Activated CD8-positive, alpha-beta memory T cell treated with anti-CD3 and anti-CD28 coated beads for 36 hours (primary cell): ENCODE results near the gene P3H2. TPM values are rescaled to one million over a fixed set of nuclear protein-coding genes. Genes with fewer than 3 reads are reported as not detected.
"Not testable (repeated sequence)": the region's sequence is repeated elsewhere in the genome, so short reads cannot be mapped to it uniquely, and the experiment has no call there.

ENCODE experiments used
- CTCF ChIA-PET: fragments of 350-600 bp; sonication (Branson Sonifier 250); formaldehyde crosslinking; loops from one replicate; lab custom pipeline; 2021; ENCODE audit warnings: antibody characterized with exemption; lab: Charles Lee
- POLR2A ChIA-PET: fragments of 350-600 bp; sonication (Branson Sonifier 250); formaldehyde crosslinking; loops from one replicate; lab custom pipeline; 2021; ENCODE audit warnings: antibody characterized with exemption; lab: Charles Lee
- total RNA-seq, 2 experiments: library from RNA; stranded (reverse); gene quantifications; one replicate each; pipeline ENCODE4 v1.2.3, GENCODE V29; 2021

The P3H2 gene
- total RNA-seq, 2 experiments from 2014 or later, result not detected

DNA sequence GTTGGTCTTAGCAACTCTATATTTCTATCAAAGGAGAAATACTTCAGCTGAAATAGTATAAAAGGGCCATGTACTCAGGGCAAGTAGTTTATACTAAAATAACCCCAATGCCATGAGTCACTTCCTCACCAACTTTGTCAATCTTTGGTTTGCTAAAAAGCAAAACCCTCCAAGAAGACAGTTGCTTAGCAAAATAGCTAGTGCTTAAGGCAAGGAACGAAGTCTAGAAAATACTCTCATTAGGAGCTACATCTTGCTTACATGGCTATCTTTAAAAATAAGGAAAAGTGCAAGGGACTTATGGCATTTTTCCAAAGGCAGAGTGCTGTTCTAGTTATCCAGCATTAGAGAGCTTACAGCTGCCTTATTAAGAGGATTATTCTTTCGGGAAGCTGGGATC, 28.4 kb downstream of the P3H2 start:
- CTCF ChIA-PET, result no interaction called here
- POLR2A ChIA-PET, result no interaction called here

GRCh38 chr3:190089711-190090110, 31.0 kb downstream of the P3H2 start:
- ChIA-PET CTCF (no interaction called here), POLR2A (no interaction called here)

- ChIA-PET CTCF (no interaction called here), POLR2A (no interaction called here)
These were observed 31.8 kb downstream of the P3H2 start for GRCh38 chr3:190088890-190089289.

DNA sequence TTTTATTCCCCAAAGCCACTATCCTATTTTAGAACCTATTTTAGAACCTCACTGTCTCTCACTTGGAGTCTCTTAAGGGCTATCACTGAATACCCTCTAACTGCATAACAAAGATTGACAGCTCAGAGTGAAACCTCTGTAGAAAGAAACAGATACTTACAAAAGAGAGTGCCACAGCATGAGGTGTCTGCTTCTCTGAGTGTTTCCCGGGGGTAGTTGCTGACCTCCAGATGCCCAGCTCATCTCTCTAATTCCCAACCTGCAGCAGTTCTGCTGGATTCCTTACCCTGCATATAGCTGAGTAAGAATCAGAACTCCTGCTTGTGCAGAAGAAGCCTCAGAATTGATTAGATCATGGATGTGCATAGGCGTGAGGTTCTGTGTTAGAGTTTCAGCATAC, 34.5 kb downstream of the P3H2 start:
- CTCF ChIA-PET, result no interaction called here
- POLR2A ChIA-PET, result no interaction called here

GRCh38 chr3:190084983-190085382, 35.7 kb downstream of the P3H2 start:
- ChIA-PET POLR2A (no interaction called here), CTCF (no interaction called here)

- POLR2A ChIA-PET, result no interaction called here
- CTCF ChIA-PET, result no interaction called here
These were observed 37.1 kb downstream of the P3H2 start for GRCh38 chr3:190083635-190084034.

DNA sequence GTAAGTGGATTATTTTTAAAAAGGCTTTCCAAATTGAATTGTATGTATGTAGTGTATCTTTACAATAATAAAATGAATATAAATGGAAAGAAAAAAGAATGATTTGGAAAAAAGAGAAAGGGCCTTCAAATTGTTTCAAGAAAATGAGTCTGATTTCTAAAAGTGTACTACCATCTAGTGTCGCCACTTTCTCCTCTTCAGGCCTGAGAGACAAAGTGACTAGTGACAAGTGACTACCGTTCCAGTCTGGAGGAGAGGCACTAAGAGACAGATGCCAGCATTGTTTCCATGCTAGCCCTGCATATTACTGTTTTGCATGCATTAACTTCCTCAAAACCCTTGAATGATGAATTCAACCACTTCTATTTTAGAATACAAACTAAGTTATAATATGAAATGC, 39.3 kb downstream of the P3H2 start:
- ChIA-PET POLR2A (no interaction called here), CTCF (no interaction called here)

GRCh38 chr3:190079173-190079572, 41.5 kb downstream of the P3H2 start:
- POLR2A ChIA-PET, CTCF ChIA-PET: not testable (repeated sequence)

DNA sequence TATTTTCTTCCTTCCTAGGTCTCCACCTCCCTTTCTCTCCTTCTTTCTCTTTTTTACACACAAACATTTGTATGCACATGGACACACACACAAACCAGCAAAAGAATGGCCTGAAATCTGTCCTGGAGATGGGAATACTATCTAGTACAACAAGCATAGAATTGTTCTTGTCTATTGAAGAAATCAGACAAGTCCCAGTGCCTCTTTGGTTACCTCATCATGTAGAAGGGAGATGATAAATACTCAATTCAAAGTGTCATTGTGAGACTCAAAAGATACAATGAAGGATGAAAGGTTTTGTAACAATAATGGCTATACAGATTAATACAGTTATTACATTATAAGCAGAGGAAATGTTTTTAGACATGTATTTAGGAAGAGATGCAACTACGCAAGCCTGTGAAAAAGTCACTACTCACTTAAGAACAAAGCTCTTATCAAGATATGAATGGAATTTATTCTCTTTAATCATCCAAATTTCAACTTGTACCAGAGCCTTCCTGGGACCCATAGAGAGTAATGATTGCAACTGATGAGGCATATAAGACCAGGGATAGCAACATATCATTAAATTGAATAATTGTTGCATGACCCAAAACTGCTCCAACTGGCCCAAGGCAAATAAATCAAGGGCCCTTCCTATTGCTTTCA, 43.2 kb downstream of the P3H2 start:
- ChIA-PET POLR2A (no interaction called here), CTCF (no interaction called here)

GRCh38 chr3:190076601-190077394, 43.9 kb downstream of the P3H2 start:
- POLR2A ChIA-PET, result no interaction called here
- CTCF ChIA-PET, result no interaction called here

GRCh38 chr3:190076136-190076535, 44.6 kb downstream of the P3H2 start:
- ChIA-PET CTCF (no interaction called here), POLR2A (no interaction called here)

DNA sequence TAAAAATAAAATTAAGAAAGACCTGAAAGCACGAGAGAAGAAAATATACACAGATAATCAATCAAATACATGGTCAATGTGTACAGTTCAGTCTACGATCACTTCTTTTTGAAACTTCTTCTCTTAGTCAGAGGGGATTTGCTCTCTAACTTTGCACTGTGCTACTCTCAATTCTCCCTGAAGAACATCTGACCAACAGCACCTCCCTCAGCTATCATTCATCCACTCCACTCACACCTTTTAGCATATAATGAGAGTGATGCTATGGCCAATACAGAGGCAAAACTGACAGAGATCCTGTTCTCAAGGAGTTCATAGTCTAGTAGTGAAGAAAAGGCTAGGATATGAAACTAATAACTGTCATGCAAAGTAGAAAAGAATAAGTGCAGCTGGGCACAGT, 45.9 kb downstream of the P3H2 start:
- CTCF ChIA-PET, result no interaction called here
- POLR2A ChIA-PET, result no interaction called here

- ChIA-PET CTCF (interaction anchor here (1.0 kb wide), 1 partner anchor 32 kb away, joined by 3 read pairs; no protein-coding TSS in a partner anchor), POLR2A (no interaction called here)
These were observed 47.3 kb downstream of the P3H2 start for GRCh38 chr3:190073264-190074008.

DNA sequence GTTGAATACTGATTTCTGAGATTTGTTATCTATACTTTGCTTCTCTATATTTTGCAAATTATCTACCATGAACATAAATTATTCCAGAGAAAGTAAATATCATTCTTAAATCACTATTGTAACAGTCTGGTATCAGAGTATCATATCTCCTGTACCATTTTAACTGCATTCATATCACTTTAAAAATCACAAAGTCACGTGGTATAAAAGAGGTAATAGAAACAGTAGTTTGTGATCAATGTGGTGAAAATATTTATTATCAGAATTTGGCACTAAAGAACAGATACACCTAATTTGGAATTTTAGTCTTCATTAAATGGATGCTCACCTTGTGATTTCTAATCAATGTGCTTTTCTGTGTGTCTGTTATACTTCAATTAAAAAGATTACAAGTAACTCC, 47.8 kb downstream of the P3H2 start:
- ChIA-PET POLR2A (no interaction called here), CTCF (no interaction called here)

GRCh38 chr3:190071921-190072320, 48.8 kb downstream of the P3H2 start:
- POLR2A ChIA-PET, CTCF ChIA-PET: not testable (repeated sequence)

GRCh38 chr3:190070622-190071347, 49.9 kb downstream of the P3H2 start:
- ChIA-PET POLR2A (no interaction called here), CTCF (no interaction called here)

DNA sequence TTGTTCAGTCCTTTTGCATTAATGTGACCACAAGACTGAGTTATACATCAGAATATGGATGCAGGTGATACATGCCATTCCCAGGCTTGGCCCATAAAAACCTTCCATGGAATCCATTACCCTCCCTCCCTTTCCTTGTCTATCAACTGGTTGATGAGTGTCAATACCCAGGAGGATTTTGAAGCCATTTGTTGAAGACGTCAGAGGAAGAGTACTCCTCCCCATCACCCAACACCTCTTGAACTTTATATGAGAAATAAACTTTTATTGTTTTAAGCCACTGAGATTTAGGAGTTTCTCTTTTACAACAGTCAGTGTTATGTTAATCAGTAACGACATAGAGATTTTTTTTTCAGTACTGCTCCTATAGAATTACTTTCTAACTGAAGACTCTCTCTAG, 55.5 kb downstream of the P3H2 start:
- POLR2A ChIA-PET, result no interaction called here
- CTCF ChIA-PET, result no interaction called here

DNA sequence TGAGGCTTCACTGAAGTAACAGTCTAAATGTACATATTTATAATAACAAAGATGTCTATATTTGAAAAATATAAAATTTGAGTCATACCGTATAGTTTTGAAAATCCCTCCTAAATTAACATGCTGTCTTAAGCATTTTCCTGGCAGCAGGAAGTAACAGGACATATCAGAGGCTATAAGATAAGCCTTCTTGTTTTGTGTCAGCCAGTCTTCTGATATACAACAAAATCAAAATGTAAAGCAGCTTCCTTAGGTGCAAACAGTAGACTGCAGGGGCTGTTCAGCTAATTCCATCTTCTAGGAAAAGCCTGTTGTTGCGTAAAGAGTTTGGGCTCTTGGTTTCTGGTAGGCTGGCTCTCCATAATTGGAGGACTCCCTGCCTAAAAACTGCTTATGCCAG, 56.0 kb downstream of the P3H2 start:
- CTCF ChIA-PET, result no interaction called here
- POLR2A ChIA-PET, result no interaction called here

DNA sequence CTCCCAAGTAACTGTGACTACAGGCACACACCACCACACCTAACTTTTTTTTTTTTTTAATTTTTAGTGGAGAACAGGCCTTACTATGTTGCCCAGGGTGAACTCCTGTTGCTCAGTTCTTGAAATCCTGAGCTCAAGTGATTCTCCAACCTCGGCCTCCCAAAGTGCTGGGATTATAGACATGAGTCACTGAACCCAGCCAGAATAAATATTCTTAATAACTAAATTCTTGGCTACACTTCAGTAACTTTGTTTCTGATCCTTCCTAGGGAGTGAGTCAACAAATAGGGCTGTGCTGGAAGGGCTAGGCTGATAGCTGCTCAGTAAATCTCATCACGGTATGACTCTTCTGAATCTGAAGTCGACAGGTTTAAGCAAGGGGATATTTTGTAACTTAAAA, 56.6 kb downstream of the P3H2 start:
- CTCF ChIA-PET, result interaction anchor here (0.6 kb wide), 1 partner anchor 489 kb away, joined by 6 read pairs; no protein-coding TSS in a partner anchor

DNA sequence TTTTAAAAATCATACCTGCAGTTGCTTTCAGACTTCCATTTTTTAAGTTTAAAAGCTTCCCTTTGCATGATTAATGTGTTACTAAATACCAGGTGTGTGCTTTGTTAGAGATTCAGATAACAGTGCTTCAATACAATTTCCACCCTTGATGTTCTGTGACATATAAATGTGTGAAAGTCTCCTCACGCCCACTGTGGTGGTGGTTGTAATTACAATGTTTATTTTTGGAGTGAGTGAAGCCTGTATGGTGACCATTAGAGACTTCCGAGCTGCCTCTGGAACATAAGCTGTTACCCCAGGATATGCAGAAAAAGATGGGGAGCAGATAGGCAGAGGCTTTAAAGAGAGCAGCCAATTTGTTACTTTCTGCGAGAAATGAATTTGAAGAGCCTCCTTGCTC, 57.2 kb downstream of the P3H2 start:
- POLR2A ChIA-PET, result no interaction called here

More for the DNA sequence above, 56.6 kb downstream of the P3H2 start:
- POLR2A ChIA-PET, result no interaction called here

More for the DNA sequence above, 57.2 kb downstream of the P3H2 start:
- CTCF ChIA-PET, result no interaction called here
